OCI-LY1 (cell line): Measurements from ENCODE around the gene JAKMIP3.

Experiments
- H2AFZ ChIP-seq: fragments of 200-600 bp; sonication (generic), shearing (Covaris generic); 2 replicates; pipeline ENCODE4 v1.6.0; 2014; ENCODE audit warnings: antibody characterized with exemption, mild to moderate bottlenecking, low read length
- H3F3A ChIP-seq: fragments of 200-600 bp; sonication (generic), shearing (Covaris generic); 2 replicates; pipeline ENCODE4 v1.6.0; 2014; ENCODE audit warnings: mild to moderate bottlenecking, antibody characterized with exemption, low read length, moderate library complexity; ENCODE audit not compliant: insufficient read depth
- H3K27ac ChIP-seq: fragments of 200-600 bp; sonication (generic); 2 replicates; pipeline ENCODE4 v1.5.1; 2014; ENCODE audit warnings: low read length, mixed run types, mild to moderate bottlenecking, low read depth; ENCODE audit not compliant: poor library complexity, severe bottlenecking
- H3K27me3 ChIP-seq: fragments of 200-600 bp; sonication (generic); 2 replicates; pipeline ENCODE4 v1.6.0; 2014; ENCODE audit warnings: antibody characterized with exemption, mild to moderate bottlenecking, low read length, moderate library complexity; ENCODE audit not compliant: insufficient read depth
- H3K36me3 ChIP-seq: fragments of 200-600 bp; sonication (generic); 2 replicates; pipeline ENCODE4 v1.6.1; 2014; ENCODE audit warnings: mild to moderate bottlenecking, antibody characterized with exemption, low read length, moderate library complexity, mixed read lengths; ENCODE audit not compliant: insufficient read depth
- H3K4me1 ChIP-seq: fragments of 200-600 bp; sonication (generic); 2 replicates; pipeline ENCODE4 v1.5.1; 2014; ENCODE audit warnings: mild to moderate bottlenecking, low read length, moderate library complexity; ENCODE audit not compliant: insufficient read depth, severe bottlenecking
- H3K4me2 ChIP-seq: fragments of 200-600 bp; sonication (generic), shearing (Covaris generic); 2 replicates; pipeline ENCODE4 v1.6.1; 2014; ENCODE audit warnings: low read length
- H3K4me3 ChIP-seq: fragments of 200-600 bp; sonication (generic); 2 replicates; pipeline ENCODE4 v1.5.1; 2014; ENCODE audit warnings: low read length, low read depth, mild to moderate bottlenecking, mixed read lengths; ENCODE audit not compliant: poor library complexity, severe bottlenecking
- H3K79me2 ChIP-seq: fragments of 200-600 bp; shearing (Covaris generic); 2 replicates; pipeline ENCODE4 v1.6.1; 2016; ENCODE audit warnings: mixed run types, low read length, mixed read lengths; ENCODE audit not compliant: insufficient read depth
- H3K9ac ChIP-seq: fragments of 200-600 bp; sonication (generic), shearing (Covaris generic); 2 replicates; pipeline ENCODE4 v1.6.1; 2014; ENCODE audit warnings: mild to moderate bottlenecking, low read length, mixed read lengths
- H3K9me2 ChIP-seq: fragments of 200-600 bp; sonication (generic), shearing (Covaris generic); 2 replicates; pipeline ENCODE4 v1.6.1; 2014; ENCODE audit warnings: low read depth, mild to moderate bottlenecking, low read length, mixed read lengths
- H3K9me3 ChIP-seq: fragments of 200-600 bp; shearing (Covaris generic); 2 replicates; pipeline ENCODE4 v1.6.1; 2014; ENCODE audit warnings: low read length, mixed read lengths
- H4K20me1 ChIP-seq: fragments of 200-600 bp; sonication (generic), shearing (Covaris generic); 2 replicates; pipeline ENCODE4 v1.6.0; 2016; ENCODE audit warnings: mild to moderate bottlenecking, low read length; ENCODE audit not compliant: insufficient read depth
- EZH2 ChIP-seq: fragments of 200-600 bp; sonication (generic), shearing (Covaris generic); IDR thresholded peaks from 2 replicates; pipeline ENCODE4 v1.8.0; 2017; ENCODE audit warnings: borderline replicate concordance, mixed run types, mild to moderate bottlenecking, antibody characterized with exemption, low read length, moderate library complexity, mixed read lengths
- TF ChIP-seq, protein P1 (sequence below): fragments of 200-600 bp; sonication (generic), shearing (Covaris generic); IDR thresholded peaks from 2 replicates; pipeline ENCODE4 v1.5.1; 2017; ENCODE audit warnings: mild to moderate bottlenecking, antibody characterized with exemption, low read length, moderate library complexity, mixed read lengths

JAKMIP3 gene

DNA sequence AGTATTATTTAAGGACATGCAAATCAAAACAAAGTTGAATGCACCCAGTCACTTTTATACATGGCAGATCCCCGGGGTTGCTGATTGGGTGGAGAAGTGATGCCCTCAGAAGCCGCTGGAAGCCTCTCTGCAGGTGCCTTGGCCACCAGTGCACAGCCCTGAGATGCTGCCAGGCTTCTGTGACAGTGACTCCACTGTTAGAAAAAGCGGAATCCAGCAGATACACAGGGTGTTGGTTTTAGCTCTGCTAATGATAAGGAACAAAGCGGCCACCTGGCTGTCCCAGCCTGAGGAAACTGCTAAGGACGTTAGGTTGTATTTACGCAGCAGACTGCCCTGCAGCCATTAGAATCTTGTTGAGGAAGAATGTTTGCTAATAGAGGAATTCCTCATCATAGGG lies 47.5 kb downstream of the JAKMIP3 start:
- Histone ChIP-seq H3K9me2 (no peaks in the 10 kb centered on the region), H2AFZ (no peak overlapping the region), H3K4me2 (no peak overlapping the region), H3K27ac (no peak overlapping the region), H4K20me1 (no peaks in the 10 kb centered on the region), H3K27me3 (no peaks in the 10 kb centered on the region), H3K9ac (no peak overlapping the region), H3K9me3 (no peaks in the 10 kb centered on the region), H3K4me3 (no peak overlapping the region), H3F3A (no peaks in the 10 kb centered on the region), H3K79me2 (no peaks in the 10 kb centered on the region), H3K4me1 (no peaks in the 10 kb centered on the region), H3K36me3 (no peaks in the 10 kb centered on the region)
- TF ChIP-seq EZH2 = no peak
- TF ChIP-seq, protein P1, sequence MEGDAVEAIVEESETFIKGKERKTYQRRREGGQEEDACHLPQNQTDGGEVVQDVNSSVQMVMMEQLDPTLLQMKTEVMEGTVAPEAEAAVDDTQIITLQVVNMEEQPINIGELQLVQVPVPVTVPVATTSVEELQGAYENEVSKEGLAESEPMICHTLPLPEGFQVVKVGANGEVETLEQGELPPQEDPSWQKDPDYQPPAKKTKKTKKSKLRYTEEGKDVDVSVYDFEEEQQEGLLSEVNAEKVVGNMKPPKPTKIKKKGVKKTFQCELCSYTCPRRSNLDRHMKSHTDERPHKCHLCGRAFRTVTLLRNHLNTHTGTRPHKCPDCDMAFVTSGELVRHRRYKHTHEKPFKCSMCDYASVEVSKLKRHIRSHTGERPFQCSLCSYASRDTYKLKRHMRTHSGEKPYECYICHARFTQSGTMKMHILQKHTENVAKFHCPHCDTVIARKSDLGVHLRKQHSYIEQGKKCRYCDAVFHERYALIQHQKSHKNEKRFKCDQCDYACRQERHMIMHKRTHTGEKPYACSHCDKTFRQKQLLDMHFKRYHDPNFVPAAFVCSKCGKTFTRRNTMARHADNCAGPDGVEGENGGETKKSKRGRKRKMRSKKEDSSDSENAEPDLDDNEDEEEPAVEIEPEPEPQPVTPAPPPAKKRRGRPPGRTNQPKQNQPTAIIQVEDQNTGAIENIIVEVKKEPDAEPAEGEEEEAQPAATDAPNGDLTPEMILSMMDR = no peak

DNA sequence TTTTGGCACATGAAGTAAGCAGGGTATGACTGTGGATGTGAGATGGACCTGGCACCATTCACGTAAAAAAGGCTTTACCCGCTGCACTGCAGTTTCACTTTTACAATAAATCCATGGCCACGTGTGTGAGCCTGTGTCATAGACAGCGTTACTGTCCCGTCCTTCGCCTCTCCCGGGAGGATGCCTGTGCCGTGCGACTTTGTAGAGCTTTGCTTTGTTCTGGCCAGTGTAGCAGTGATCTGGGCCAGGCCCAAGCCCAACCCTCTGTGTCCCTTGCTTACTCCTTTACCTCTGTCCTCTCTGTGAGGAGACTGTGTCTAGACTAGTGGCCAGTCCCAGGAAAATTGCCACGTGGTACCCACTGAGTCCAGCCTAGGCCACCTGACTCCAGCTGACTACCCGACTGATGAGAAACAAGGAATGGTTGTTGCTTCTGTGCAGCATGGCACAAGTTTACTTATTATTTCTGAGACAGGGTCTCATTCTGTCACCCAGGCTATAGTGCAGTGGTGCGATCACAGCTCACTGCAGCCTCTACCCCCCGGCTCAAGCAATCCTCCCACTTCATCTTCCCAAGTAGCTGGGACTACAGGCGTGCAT lies 48.1 kb downstream of the JAKMIP3 start:
- no peak overlapping the region for H3K27ac ChIP-seq
- H3K4me2 ChIP-seq = no peak overlapping the region
- no peaks in the 10 kb centered on the region for H3K27me3 ChIP-seq
- no peaks in the 10 kb centered on the region for H3K36me3 ChIP-seq
- no peak overlapping the region for H2AFZ ChIP-seq
- H3K4me1 ChIP-seq = no peaks in the 10 kb centered on the region
- H3K9me3 ChIP-seq = no peaks in the 10 kb centered on the region
- H4K20me1 ChIP-seq = no peaks in the 10 kb centered on the region
- TF ChIP-seq, protein P1 = no peak
- no peak for TF ChIP-seq EZH2
- no peak overlapping the region for H3K9ac ChIP-seq
- no peaks in the 10 kb centered on the region for H3K9me2 ChIP-seq
- H3F3A ChIP-seq = no peaks in the 10 kb centered on the region
- H3K4me3 ChIP-seq = no peak overlapping the region
- no peaks in the 10 kb centered on the region for H3K79me2 ChIP-seq

DNA sequence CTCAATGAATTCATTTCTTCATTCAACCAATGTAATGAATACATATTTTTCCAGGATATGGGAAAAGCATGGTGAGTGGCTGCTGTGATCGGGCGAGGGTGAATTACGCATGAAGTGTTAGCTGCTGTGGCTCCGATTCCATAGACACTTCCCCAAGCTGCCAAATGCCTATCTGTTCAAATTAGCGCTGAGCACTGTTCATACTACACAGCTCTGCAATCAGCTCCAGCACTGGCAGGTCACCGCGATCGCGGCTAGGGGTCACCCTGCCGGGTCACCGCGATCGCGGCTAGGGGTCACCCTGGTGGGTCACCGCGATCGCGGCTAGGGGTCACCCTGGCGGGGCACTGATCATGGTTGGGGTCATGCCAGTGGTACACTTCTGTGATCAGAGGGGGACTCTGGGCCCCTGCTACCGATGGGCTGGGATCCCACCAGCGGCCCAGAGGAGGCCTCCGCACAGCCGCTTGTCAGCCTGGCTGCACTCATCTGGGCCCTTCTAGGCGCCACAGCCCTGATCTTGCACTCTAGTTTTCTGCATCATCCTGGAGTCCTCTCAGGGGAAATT lies 49.3 kb downstream of the JAKMIP3 start:
- Histone ChIP-seq H3K4me3 (no peak overlapping the region), H3K9ac (no peak overlapping the region), H3K36me3 (no peaks in the 10 kb centered on the region), H3K4me1 (no peaks in the 10 kb centered on the region), H3F3A (no peaks in the 10 kb centered on the region), H2AFZ (no peak overlapping the region), H3K27ac (no peak overlapping the region), H4K20me1 (no peaks in the 10 kb centered on the region), H3K9me3 (no peaks in the 10 kb centered on the region), H3K27me3 (no peaks in the 10 kb centered on the region), H3K79me2 (no peaks in the 10 kb centered on the region), H3K9me2 (no peaks in the 10 kb centered on the region), H3K4me2 (no peak overlapping the region)
- TF ChIP-seq, protein P1 = no peak
